ENCODE measurements around the gene ANTKMT.
A peak's percentile ranks its signal among the peaks of the same experiment; 100 is the strongest.
"Not testable (repeated sequence)": the region's sequence is repeated elsewhere in the genome, so short reads cannot be mapped to it uniquely, and the experiment has no call there.

ANTKMT gene

DNA sequence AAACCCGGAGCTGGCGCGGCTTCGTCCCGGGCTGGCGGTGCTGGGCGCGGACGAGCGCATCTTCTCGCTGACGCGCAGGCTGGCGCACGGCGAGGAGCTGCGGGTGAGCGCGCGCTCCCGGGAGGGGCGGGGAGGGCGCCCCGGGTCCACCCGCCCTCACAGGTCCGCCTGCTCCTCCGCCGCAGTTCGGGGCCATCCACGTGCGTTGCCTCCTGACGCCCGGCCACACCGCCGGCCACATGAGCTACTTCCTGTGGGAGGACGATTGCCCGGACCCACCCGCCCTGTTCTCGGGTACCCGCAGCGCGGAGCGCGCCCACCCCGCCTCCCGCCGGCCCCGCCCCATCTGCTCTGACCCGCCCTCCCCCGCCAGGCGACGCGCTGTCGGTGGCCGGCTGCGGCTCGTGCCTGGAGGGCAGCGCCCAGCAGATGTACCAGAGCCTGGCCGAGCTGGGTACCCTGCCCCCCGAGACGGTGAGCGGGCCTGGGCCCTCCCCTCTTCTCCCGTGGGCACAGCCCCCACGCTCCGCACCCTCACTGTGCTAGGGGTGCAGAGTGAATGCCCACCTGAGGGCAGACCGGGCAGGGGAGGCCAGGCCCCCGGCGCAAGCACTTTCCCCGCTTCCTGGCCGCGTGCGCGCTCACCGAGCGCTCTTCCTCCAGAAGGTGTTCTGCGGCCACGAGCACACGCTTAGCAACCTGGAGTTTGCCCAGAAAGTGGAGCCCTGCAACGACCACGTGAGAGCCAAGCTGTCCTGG lies 7.4 kb downstream of the ANTKMT start:
- peak; percentile 56 for DNase-seq (ENCODE audit: low spot score)

DNA sequence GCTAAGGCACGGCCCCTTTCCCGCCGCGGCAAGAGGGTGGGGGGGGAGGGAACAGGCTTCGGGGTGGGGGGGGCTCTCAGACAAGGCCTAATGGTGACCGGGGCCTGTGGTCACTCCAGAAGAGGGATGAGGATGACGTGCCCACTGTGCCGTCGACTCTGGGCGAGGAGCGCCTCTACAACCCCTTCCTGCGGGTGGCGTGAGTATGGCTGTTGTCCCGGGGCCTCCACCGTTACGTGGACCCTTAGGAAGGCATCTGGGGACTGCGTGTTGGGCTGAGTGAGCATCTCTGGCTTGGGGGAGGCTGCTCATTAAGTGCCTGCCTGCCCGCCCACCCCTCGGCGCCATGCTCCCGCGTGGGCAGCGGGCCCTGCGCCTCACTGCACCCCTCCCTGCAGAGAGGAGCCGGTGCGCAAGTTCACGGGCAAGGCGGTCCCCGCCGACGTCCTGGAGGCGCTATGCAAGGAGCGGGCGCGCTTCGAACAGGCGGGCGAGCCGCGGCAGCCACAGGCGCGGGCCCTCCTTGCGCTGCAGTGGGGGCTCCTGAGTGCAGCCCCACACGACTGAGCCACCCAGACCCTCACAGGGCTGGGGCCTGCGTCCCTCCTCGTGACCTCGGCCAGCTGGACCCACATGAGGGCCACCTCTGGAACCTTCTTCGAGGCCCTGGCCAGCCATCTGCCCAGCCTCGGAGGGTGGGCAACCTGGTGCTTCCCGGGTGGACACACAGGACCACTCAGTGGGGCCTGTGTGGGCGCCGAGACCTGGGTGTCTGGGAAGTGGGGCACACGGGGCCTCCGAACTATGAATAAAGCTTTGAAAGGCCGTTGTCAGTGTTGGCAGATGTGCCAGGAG lies 8.2 kb downstream of the ANTKMT start:
- no peak for DNase-seq (ENCODE audit: low spot score)

DNA sequence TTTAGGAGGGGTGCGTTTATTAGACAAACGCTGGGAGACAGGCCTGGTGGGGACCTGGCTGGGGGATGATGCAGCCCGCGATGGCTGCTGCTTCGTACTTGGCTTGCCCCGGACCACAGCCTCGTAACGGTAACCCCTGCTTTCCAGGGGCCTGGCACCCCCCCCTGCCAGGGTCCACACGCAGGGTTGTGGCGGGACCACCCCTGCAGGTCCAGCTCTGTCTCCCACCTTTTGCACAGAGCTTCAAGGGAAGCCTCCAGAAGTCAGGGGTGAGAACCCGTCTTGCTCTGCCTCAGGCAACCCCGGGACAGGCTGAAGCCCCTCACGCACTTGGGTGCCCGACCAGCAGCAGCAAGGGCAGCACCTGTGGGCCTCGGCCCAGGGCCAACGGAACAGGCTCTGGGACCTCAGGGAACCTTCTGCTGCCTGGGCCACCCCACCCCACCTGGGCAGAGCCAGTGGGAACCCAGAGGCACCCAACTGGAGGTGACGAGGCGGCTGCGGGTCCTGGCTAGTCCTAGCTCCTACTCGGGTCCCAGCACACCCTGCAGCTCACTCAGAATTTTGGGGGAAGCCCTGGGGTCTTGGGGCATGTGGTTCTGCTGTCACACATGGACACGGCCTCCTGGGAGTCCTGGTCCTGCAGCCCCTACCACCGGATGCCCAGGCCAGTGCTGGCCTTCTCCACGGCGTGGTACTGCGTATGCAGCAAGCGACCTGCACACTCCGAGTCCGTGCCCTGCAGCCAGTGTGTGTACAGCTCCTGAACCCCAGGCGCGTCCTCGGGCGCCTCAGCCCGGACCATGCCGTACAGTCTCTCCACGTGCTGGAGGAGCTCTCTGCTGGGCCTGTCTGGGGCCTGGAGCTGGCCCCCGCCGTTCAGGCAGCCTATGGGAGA lies 9.1 kb downstream of the ANTKMT start:
- DNase-seq (ENCODE audit: low spot score): no peak

DNA sequence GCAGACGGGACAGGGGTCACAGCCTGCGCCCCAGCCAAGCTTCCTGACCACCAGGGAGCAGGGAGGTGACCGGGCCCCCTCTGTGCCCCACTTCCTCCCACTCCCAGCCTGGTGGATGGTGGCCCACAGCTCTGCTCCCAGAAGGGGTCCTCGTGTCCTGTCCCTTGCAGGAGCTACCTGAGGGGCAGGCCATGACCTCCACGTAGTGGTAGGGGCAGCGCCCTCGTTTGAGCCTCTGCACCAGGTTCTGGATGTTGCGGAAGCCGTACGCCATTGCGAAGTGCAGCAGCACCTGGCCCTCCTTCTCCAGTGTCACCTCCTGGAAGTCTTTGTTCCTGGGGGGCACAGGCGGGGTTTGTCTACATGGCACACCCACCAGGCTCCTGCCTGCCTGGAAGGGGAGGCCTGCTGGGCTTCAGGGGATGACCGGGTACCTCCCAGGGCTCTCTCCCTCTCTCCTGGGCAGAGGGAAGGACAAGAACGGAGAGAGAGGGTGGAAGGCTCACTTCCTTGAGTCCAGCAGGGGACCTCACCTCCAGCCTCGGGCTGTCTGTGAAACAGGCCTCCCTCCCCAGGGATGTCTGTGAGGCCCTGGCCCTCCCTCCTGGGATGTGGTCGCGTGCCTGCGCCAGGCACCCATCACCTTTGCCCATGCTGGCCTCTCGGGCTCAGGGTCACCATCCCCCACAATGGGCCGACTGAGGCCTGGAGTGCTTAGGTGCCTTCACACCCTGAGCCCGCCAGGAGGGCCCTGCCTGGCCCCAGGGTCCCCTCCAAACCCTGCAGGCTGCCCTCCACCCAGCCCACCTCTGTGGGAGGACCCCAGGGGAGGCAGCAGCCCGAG lies 9.9 kb downstream of the ANTKMT start:
- DNase-seq (ENCODE audit: low spot score): no peak

DNA sequence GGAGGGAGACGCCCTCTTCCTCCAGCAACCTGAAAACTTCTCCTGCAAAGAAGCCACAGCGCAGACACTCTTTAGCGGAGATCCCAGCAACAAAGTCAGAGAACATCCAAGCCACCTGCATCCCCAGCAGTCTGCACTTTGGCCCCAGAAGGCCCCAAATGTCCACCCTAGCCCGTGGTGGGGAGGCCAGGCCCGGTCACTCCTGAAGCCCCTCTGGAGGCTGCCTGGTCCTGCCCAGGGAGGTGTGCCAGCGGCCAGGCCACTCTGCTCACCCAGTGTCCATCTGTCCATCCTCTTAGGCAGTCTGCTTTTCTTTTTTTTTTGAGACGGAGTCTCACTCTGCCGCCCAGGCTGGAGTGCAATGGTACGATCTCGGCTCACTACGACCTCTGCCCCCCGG lies 11.4 kb downstream of the ANTKMT start:
- DNase-seq (ENCODE audit: low spot score): no peak

DNA sequence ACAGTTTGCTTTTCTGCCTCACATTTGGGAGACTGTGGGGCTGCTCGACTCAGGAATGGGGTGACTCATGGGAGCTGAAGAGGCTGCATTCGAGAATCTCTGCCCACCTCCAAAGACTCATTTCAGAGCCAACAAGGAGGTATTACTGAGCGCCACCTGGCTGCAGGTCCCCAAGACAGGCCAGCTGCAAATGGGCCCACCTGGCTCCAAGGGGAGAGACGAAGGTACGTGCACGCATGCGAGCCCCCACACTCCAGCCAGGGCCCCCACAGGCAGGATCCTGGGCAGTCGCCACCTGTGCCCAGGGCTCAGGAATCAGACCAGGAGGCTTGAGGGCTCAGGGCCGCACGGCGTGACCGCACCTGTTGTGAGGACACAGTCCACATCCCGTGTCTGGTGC lies 12.0 kb downstream of the ANTKMT start:
- DNase-seq (ENCODE audit: low spot score): no peak

DNA sequence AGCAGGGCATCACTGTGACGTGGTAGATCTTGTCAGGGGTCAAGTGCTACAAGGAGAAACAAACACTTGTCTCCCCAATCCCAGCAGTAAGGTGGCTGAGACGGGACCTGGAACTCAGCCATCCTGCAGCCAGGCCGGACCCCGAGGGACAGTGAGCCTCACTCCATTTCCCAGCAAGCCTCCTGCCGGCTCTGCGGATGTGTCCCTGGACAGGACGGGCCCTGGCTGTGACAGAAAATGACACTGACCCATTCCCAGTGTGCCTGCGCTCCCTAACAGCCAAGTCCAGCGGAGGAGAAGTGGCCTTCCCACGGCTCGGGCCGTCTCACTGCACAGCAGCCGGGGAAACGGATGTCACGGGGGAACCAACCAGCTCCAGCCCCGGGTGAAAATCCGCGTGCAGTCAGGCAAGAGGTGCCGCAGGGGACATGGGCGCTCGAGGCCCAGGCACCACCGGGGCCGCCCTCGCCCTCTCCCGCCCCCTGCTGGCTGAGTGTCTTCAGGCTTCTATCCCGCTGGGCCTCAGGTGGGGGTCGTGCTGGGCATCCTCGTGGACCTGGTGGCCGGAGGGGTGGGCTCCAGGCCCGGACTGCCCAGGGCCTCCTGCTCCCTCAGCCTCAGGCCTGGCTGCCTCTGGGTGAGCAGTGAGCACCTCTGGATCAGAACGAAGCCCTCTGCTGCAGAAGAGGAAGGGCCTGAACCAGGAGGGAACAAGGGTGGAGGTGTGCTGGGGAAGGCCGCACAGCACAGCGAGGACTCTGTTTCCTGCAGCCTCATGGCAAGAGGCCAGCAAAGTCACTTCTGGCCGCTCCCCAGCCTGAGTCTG lies 12.6 kb downstream of the ANTKMT start:
- DNase-seq (ENCODE audit: low spot score): no peak

DNA sequence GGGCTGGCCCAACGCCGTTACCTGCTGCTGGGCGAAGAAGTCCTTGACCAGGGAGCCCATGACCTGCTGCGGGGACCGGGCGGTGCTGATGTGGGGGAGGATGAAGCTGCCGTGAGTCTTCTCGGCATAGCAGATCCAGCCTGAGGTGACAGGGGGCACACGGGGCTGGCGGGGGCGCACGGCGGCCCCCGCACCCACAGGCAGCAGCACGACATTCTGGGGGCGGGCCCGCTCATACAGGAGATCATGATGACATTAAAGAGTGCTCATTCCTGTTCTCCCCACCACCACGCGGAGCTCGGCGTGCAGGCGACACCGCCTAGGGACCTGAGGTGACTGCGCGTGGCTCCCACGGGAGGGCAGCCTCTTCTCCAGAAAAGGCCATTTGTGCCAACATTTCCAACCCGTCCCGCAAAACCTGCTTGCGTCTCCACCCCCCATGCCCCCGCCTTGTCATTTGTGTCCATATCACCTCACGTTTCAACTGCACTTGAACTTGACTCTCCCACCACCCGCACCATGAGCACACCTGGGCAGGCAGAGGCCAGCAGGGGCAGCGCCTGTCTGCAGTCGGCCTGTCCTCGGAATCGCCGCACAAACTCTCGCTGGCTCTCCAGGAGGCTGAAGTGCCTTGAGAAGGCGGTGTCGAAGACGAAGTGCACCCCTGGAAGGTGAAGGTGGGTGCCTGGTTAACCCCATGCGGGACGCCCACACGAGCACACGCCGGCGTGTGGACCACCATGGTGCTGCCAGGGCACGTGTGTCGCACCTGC lies 13.4 kb downstream of the ANTKMT start:
- DNase-seq (ENCODE audit: low spot score): no peak

DNA sequence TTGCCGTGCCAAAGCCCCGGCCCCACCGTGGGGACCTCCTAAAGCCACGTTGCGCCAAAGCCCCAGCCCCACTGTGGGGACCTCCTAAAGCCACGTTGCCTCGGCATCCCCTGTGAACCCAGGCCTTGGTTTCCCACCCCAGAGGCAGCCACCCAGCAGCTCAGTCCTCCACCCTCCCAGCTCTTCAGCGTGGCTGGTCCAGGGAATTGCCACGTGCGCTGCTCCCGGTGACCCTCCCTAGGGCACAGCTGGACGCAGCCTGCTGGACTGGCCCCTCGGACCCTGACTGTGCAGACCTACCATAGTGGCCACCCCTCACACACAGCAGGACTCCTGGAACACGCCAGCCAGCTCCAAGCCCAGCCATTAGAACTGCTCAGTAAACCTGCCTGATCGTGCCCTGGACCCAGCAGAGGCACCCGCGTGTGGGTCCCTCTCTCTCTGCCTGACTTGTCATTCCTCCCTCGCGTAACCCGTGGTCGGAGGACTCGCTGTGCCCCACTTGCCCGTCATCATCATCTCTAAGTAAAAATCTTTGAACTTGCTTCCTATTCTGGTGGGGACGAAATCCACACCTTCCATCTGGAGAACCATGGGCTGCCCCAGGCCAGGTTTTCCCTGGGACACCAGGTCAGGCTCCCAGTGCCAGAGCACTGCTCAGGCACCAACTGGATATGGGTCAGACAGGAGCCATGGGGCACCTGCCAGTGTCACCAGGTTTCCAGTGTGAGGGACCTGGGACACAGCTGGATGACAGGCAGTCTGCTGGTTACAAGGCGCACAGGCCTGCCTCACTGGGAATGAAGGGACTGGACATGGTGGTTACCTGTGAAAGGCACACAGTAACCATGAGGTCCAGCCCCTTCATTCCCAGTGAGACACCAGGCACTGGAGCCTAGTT lies 14.3 kb downstream of the ANTKMT start:
- no peak for DNase-seq (ENCODE audit: low spot score)

DNA sequence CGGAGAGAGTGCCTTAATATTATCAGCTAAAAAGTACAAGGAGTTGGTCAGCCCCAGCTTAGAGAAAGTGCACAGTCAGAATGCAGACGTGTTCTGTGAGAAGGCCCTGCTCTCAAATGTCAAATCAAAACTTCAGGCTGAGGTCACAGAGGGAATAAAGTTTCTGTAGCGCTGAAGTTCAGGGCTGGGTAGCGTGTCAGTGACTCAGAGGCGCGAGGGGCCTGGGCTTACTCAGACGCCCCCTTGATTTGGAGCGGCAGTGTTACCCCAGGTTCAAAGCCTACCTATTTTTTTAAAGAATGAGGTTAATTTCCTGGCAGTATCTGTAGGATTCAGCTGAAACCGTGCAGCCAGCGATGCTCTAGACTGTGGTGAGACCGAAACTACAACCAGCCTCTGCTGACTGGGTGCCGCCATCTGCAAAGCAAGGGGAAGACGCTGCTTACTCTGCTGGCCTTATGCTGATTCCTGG lies 15.1 kb downstream of the ANTKMT start:
- DNase-seq (ENCODE audit: low spot score): no peak

DNA sequence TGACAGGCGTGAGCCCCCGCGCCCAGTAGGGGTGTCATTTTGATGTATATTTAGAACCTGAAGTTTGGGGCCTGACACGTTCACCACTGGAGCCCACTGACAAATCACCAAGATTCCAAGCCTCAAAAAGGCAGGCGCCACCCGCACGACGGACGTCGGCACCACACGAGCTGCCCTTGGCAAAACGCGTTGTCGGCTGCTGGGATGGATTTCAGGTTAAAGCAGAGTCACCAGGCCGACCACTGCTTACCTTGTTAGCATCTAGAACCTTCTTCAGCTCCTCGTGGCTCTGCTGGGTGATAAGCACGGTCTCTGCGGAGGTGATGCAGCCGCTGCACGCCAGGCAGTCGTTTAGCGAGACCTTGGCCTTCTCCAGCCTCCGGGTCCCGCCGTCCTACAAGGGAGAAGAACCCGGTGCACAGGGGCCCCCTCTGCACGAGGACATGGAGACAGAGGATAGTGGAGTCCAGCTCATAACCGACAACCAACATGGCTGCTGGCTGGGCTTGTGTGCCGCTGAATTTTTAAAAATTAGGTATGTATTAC lies 16.1 kb downstream of the ANTKMT start:
- no peak for DNase-seq (ENCODE audit: low spot score)

DNA sequence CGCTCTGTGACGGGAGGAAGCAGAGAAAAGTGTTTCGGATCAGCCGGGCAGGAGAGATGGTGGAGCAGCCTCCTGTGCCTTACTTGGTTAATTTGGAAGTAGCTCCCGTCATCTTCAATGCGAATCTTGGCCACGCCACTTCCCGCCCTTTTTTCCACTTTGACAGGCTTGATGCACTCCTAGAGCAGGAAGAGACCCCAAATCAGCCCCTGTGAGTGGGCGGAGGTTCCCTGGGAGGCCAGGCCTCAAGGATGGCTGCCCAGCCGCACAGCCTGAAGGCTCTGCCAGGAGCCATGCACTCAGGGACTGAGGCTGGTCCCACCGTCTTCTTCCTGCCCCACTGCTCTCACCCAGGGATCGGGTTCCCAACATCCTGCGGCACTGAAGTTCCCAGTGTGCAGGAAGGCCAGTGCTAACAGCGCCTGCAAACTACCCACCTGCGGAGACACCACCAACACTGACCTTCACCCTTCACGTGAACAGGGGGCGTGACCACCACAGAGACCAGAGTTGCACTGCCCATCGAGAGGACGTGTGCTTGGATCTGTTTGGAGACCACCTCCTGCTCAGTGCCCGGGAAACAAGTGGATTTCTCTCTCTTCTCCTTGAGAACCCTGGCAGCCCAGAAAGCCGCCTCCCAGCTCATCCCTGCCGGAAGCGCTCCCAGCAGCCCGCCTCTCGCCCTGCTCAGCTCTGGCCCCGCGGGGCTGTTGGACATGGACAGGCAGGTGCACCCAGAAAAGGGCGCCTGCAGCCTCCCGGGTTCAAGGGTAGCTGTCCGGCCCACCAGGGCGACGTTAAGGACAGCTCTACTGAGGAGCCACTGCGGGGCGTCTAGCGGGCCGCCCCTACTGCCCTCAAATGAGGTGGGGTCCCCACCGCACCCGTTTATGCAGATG lies 18.9 kb downstream of the ANTKMT start:
- DNase-seq (ENCODE audit: low spot score): no peak

DNA sequence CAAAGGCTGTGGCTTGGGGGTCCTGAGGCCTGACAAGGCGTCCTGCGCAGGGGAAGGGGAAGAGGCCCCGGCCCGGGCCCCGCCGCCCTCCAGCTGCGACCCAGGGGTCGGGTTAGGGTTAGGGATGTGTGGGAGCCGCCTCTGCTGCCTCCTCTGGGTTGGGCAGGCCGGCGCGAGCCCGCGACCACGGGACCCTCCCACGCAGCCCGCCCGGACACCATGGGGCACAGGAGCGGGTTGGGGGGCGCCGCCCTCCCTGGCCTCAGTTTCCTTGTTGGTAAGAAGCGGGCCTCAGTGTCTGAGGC lies 19.5 kb downstream of the ANTKMT start:
- no peak for DNase-seq (ENCODE audit: low spot score)

DNA sequence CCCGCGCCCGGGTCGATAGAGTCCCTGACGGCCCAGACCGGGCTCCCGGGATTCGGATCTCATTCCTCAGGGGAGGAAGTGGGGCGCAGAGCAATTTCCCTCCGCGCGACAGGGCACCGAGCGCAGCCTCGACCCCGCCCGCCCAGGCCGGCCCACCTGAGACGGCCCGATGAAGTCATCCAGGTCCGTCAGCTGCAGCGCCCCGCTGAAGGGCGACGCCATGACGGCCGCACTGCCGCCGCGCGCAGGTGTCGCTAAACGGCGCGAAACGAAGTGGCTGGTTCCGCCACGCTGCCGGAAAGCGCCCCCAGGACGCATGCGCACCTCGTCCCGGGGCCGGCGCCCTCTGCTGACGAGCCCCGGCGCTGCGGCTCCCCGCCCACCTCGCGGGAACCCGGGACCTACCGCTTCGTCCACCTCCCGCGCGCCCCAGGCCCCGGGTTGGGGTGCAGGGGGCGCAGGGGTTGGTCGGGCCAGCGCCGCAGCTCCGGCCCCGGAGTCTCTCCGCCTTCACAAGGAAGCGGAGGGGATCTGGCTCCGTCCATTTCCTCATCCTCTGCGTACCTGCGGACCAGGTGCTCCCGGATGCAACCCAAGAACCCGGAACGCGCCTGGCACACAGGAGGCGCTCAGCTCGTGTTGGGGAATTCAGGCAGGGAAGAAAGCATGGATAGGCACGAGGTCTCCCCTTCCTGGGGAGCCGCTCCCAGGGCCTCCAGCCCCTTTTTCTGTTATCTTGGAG lies 20.0 kb downstream of the ANTKMT start, which contains the start of gene CIAO3:
TSS of gene CIAO3 (minus strand) at position 234 of the 742 bp plus-strand sequence. CDS start at position 222, 12 bp downstream.
- peak; percentile 73 for DNase-seq (ENCODE audit: low spot score)

DNA sequence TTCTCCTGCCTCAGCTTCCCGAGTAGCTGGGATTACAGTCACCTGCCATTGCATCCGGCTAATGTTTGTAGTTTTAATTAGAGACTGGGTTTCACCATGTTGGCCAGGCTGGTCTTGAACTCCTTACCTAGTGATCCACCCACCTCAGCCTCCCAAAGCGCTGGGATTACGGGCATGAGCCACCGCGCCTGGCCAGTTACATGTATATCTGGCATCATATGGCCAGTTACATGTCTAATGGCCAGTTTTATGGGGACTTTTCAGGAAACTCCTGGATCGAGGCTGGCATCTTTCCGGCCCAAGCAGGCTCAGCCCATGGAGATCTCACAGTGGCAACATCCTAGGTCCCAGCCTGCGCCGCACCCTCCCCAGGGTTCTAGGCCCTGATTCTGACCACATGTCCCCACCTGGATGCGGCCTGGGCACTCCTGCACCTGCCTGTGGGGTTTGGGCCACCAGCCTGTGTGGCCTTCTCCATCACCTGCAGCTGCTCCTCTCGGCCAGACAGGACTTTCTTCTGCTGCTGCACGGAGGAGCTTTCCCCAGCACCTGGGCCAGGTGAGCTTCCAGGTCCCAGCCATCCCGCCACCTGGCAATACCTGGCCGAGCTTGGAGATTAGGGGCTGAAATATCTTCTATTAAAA lies 21.2 kb downstream of the ANTKMT start:
- DNase-seq (ENCODE audit: low spot score): no peak

DNA sequence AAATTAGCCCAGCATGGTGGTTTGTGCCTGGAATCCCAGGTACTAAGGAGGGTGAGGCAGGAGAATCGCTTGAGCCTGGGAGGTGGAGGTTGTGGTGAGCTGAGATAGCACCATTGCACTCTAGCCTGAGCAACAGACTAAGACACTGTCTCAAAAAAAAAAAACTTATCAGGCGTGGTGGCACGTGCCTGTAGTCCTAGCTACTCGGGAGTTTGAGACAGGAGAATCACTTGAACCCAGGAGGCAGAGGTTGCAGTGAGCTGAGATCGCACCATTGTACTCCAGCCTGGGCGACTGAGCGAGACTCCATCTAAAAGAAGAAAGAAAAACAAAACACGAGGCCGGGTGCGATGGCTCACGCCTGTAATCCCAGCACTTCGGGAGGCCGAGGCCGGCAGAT lies 21.9 kb downstream of the ANTKMT start:
- not testable (repeated sequence) for DNase-seq (ENCODE audit: low spot score)

Measured in globus pallidus (tissue), 1 donor.